H1 (cell line): ENCODE results near the gene SZT2. TPM values are rescaled to one million over a fixed set of nuclear protein-coding genes. Genes with fewer than 3 reads are reported as not detected.

Experiments
- RFX5 ChIP-seq: IDR thresholded peaks from 2 replicates; pipeline ENCODE4 v1.6.1; 2011; ENCODE audit warnings: low read depth, low read length, improper control_type of control experiment, borderline replicate concordance
- polyA plus RNA-seq, 7 experiments: library from polyadenylated mRNA; depleted of rRNA in 3 of 7; stranded (reverse) in 5 of 7; unstranded in 2 of 7; fragments of >200 nt in 5 of 7; fragments of 200-250 nt in 2 of 7; gene quantifications; 1 replicate in 5 of 7; 2 replicates in 1 of 7; 4 replicates in 1 of 7; pipeline versions ENCODE4 v1.2.1 to v1.2.3, GENCODE V29; 2011 to 2013; ENCODE audit warnings: missing spikeins in 2 of 7, mixed read lengths in 2 of 7
- total RNA-seq: library from RNA; stranded (reverse); fragmentation: NEBNext Ultra II Directional; extraction: Animal tissue kit (Norgen Biotek cat#: 25700); gene quantifications from 2 replicates; pipeline ENCODE4 v1.2.1, GENCODE V29; 2021
- TF ChIP-seq, protein P1 (sequence below): IDR thresholded peaks from 2 replicates; pipeline ENCODE4 v1.6.1; 2011; ENCODE audit warnings: low read length, improper control_type of control experiment

Gene SZT2
- total and polyA plus RNA-seq, 2 of the 8 experiments (the other 6 are each of a cell fraction or from before 2014, with no cell fraction given): 4.7 to 12.9 TPM

DNA sequence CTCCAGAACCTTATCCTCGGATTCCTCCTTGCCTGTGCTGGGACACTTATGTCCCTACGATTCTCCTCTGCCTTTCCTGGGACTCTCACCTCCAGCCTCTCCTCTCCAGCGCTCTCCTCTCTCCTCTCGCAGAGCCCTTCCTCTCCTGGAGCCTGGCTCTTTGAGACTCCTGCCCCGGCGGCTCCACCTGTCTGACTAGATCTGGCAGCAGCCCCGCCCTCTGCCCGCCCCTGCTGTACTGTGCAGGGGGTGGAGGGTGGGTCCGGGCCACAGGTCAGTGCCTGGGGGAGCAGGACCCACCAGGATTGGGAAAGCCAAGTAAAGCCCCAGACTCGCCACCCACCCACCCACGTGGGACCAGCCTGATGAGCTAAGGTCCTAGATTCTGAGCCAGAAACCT lies 23.5 kb upstream of the SZT2 start (continued):
- TF ChIP-seq, protein P1, sequence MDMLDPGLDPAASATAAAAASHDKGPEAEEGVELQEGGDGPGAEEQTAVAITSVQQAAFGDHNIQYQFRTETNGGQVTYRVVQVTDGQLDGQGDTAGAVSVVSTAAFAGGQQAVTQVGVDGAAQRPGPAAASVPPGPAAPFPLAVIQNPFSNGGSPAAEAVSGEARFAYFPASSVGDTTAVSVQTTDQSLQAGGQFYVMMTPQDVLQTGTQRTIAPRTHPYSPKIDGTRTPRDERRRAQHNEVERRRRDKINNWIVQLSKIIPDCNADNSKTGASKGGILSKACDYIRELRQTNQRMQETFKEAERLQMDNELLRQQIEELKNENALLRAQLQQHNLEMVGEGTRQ: no peak
- TF ChIP-seq RFX5: no peak
- TF ChIP-seq, all 59 proteins: peak for 0
